ENCODE data around the gene VTI1A. TPM values are rescaled to one million over a fixed set of nuclear protein-coding genes. Genes with fewer than 3 reads are reported as not detected.
"Not testable (repeated sequence)": the region's sequence is repeated elsewhere in the genome, so short reads cannot be mapped to it uniquely, and the experiment has no call there.

Gene VTI1A
- total RNA-seq, 2 experiments from 2014 or later: 27.1 to 33.4 TPM

DNA sequence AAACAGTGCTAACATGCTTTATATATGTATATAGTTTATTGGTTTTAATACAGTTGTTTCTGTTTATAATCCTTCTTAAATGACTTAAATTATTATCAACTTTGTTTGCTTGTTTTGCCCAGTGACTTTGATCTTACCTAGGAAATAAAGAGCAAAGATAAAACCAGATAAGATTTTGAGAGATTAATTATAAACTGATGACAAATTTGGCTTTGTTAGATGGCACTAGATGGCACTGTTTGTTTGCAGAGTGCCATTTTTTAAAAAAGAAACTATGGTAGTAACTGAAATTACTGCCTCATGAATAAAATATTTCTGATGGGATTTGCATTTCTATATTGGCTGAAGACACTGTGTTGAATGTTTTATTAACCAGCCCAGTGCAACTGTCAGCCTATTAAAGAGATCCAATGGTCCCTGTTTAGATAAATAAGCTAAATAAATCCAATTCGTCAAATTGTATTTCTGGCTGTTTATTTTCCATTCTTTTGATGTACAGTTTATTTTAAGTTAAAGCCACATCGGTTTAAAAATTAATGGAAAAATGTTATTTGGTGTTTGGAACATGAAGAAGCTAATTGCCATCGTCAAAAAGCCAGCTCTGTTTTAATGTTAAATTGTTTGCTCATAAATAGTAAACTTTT lies 28.7 kb downstream of the VTI1A start:
- no peak overlapping the region for H3K4me3 Mint-ChIP-seq
- no peaks in the 10 kb centered on the region for H3K9me3 Mint-ChIP-seq (ENCODE audit: low read depth)
- H3K36me3 Mint-ChIP-seq (ENCODE audit: low read depth): no peaks in the 10 kb centered on the region
- no peak overlapping the region for H3K27ac Mint-ChIP-seq
- CTCF ChIA-PET: interaction anchor here (0.6 to 3.4 kb wide), 13 partner anchors 8 to 909 kb away, joined by 3 to 11 read pairs (median 3); no protein-coding TSS in a partner anchor
- intact Hi-C loops (cut with DNase I, micrococcal nuclease): loop anchor here (1.0 kb wide), 4 partner anchors 633 to 1088 kb away; no protein-coding TSS in a partner anchor
- H3K27me3 Mint-ChIP-seq: no peaks in the 10 kb centered on the region
- POLR2A ChIA-PET: no interaction called here
- DNase-seq (no peak), ATAC-seq (no peak)
- peaks cover 6% of the 10 kb centered on the region for H3K4me1 Mint-ChIP-seq

DNA sequence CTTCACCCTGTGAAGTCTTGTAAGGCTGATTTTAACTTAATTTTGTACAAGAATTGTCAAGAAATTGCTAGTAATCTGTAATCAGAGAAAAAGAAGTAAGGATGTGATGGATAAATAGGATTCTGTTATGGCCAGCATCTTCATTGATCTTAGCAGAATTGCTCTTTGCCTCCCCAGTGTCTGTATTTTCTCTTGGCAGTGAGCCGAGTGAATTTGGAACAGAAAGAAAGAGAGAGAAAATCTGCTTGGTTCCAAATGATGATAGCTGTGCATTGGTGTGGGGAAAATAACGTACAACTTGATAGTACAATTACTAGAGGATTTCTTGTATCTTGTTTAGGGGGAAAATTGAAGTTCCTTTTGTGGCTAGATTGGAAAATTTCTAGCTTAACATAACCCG lies 34.6 kb downstream of the VTI1A start:
- ChIA-PET CTCF (interaction anchor here (3.8 kb wide), 1 partner anchor 10 kb away, joined by 27 read pairs; no protein-coding TSS in a partner anchor), POLR2A (no interaction called here)
- ATAC-seq: no peak
- H3K4me1 Mint-ChIP-seq: peaks cover 2% of the 10 kb centered on the region
- no peak overlapping the region for H3K4me3 Mint-ChIP-seq
- DNase-seq: no peak
- intact Hi-C loops (cut with DNase I, micrococcal nuclease): no loop called here
- no peak overlapping the region for H3K27ac Mint-ChIP-seq
- no peaks in the 10 kb centered on the region for H3K36me3 Mint-ChIP-seq (ENCODE audit: low read depth)
- no peaks in the 10 kb centered on the region for H3K27me3 Mint-ChIP-seq
- no peaks in the 10 kb centered on the region for H3K9me3 Mint-ChIP-seq (ENCODE audit: low read depth)

DNA sequence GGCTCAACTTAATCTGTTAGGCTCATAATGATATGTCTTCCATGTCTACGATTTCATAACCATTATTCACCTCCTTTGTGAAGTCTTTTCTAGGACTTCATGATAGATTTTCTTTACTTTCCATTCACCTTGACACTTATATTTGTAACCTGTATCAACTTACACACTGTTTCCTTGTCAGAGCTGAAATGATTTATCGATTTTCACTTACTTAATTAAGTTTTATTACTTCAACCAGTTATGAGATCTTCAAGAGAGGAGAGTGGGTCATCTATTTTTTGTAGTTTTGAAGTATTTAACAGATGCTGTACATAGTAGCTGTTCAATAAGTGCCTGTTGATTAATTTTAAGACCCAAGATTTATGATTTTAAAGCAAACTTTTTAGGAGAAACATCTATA lies 37.4 kb downstream of the VTI1A start:
- no peaks in the 10 kb centered on the region for H3K27me3 Mint-ChIP-seq
- H3K27ac Mint-ChIP-seq: no peak overlapping the region
- no peak overlapping the region for H3K4me3 Mint-ChIP-seq
- CTCF ChIA-PET: interaction anchor here (1.3 kb wide), 1 partner anchor 13 kb away, joined by 4 read pairs; no protein-coding TSS in a partner anchor
- intact Hi-C loops (cut with DNase I, micrococcal nuclease): no loop called here
- ATAC-seq (no peak), DNase-seq (no peak)
- no peaks in the 10 kb centered on the region for H3K9me3 Mint-ChIP-seq (ENCODE audit: low read depth)
- POLR2A ChIA-PET: no interaction called here
- H3K4me1 Mint-ChIP-seq: peaks cover 2% of the 10 kb centered on the region
- H3K36me3 Mint-ChIP-seq (ENCODE audit: low read depth): no peaks in the 10 kb centered on the region

GRCh38 chr10:112487964-112488363 lies 40.9 kb downstream of the VTI1A start:
- Mint-ChIP-seq H3K27me3 (no peaks in the 10 kb centered on the region), H3K27ac (no peak overlapping the region), H3K4me3 (no peak overlapping the region), H3K36me3 (ENCODE audit: low read depth) (no peaks in the 10 kb centered on the region), H3K9me3 (ENCODE audit: low read depth) (no peaks in the 10 kb centered on the region), H3K4me1 (peaks cover 6% of the 10 kb centered on the region)
- ChIA-PET POLR2A (no interaction called here), CTCF (interaction anchor here (3.1 kb wide), 1 partner anchor 15 kb away, joined by 14 read pairs; no protein-coding TSS in a partner anchor)
- no peak for DNase-seq
- no peak for ATAC-seq
- intact Hi-C loops (cut with DNase I, micrococcal nuclease): no loop called here

DNA sequence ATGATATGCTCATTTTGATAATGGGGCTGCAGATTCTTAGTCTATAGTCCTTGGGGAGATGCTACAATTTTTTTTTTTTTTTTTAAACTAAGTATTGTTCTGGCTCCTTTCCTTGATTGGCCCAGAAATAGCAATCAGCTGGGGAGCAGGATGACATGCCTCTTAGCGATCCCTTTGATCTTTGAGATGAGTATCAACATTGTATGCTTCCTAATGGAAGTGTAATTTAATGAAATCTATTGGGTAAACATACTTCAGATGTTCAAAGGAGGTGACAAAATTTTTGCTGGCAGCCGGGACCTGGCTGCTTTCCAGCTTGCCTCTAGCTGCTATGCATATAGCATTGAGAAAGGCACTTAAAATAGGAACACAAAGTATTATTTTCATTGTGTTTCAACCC lies 43.5 kb downstream of the VTI1A start:
- intact Hi-C loops (cut with DNase I, micrococcal nuclease): no loop called here
- Mint-ChIP-seq H3K4me1 (peaks cover 7% of the 10 kb centered on the region), H3K27me3 (no peaks in the 10 kb centered on the region), H3K9me3 (ENCODE audit: low read depth) (no peaks in the 10 kb centered on the region), H3K4me3 (no peak overlapping the region), H3K27ac (no peak overlapping the region), H3K36me3 (ENCODE audit: low read depth) (no peaks in the 10 kb centered on the region)
- no peak for DNase-seq
- CTCF ChIA-PET: interaction anchor here (2.2 to 2.5 kb wide), 2 partner anchors 14 to 15 kb away, joined by 7 to 11 read pairs; no protein-coding TSS in a partner anchor
- POLR2A ChIA-PET: no interaction called here
- ATAC-seq: no peak

DNA sequence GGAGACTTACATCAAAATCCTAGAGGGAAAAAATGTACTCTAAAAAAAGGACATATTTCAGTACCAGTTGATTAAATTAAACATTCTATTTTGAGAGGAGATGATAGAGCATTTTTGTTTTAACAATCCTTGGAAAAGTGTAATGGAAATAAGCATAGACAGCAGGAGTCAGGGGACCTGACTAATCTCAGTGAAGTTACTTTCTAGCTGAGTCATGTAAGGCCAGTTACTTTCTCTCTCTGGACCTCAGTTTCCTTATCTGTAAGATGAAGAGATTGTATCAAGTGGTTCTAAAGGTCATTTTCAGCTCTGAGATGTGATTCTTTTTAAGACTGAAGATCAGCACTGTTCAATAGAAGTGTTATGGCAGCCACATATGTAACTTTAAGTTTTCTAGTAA lies 44.1 kb downstream of the VTI1A start:
- H3K36me3 Mint-ChIP-seq (ENCODE audit: low read depth): no peaks in the 10 kb centered on the region
- ATAC-seq (no peak), DNase-seq (no peak)
- ChIA-PET CTCF (interaction anchor here (1.0 to 2.5 kb wide), 2 partner anchors 15 to 19 kb away, joined by 3 to 11 read pairs; no protein-coding TSS in a partner anchor), POLR2A (no interaction called here)
- no peaks in the 10 kb centered on the region for H3K9me3 Mint-ChIP-seq (ENCODE audit: low read depth)
- intact Hi-C loops (cut with DNase I, micrococcal nuclease): no loop called here
- no peaks in the 10 kb centered on the region for H3K27me3 Mint-ChIP-seq
- peaks cover 7% of the 10 kb centered on the region for H3K4me1 Mint-ChIP-seq
- H3K4me3 Mint-ChIP-seq: no peak overlapping the region
- H3K27ac Mint-ChIP-seq: no peak overlapping the region

DNA sequence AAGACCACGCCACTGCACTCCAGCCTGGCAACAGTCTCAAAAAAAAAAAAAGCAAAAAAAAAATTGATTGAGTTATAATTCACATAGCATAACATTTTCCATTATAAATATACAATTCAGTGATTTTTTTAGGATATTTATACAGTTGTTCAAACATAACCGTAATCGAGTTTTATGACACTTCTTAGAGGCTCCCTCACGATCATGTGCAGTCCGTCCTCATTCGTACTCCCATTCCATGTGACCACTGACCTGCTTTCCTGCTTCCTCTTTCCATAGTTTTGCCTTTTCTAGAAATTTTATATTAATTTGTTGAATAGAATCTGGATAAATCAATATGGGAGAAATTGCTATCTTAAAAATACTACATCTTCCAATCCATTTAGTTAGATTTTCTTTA lies 45.7 kb downstream of the VTI1A start:
- DNase-seq: no peak
- Mint-ChIP-seq H3K36me3 (ENCODE audit: low read depth) (no peaks in the 10 kb centered on the region), H3K27me3 (no peaks in the 10 kb centered on the region), H3K4me3 (no peak overlapping the region), H3K4me1 (peaks cover 7% of the 10 kb centered on the region), H3K9me3 (ENCODE audit: low read depth) (no peaks in the 10 kb centered on the region), H3K27ac (no peak overlapping the region)
- intact Hi-C loops (cut with DNase I, micrococcal nuclease): no loop called here
- ChIA-PET CTCF (interaction anchor here (1.0 to 2.5 kb wide), 2 partner anchors 17 to 21 kb away, joined by 4 to 11 read pairs; no protein-coding TSS in a partner anchor), POLR2A (no interaction called here)
- no peak for ATAC-seq

DNA sequence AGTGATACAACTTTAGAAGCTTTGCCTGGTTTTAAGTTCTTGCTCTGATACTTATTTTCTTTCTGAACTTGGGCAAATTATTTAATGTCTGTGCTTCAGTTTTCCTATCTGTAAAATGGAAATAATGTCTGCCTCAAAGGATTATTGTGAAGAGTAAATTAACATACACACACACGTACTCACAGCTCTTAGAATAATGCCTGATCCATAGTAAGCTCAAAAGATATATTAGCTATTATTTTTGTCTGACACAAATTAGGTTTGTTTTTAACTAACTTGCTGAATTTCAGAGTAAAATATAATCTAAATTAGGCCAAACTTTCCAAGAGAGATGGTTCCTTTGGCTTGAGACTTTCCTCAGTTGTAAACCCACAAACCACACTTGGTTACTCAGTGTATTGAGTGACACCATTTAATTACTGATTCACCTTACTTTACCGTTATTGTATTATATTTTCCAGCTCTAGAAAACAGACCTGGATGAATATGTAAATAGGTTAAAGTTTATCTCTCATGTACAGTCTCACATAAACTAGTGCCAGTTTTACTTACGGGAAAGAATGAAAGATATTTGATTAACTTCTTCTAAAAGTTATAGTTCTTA lies 50.4 kb downstream of the VTI1A start:
- intact Hi-C loops (cut with DNase I, micrococcal nuclease): no loop called here
- ATAC-seq (no peak), DNase-seq (no peak)
- peaks cover 2% of the 10 kb centered on the region for H3K4me1 Mint-ChIP-seq
- H3K9me3 Mint-ChIP-seq (ENCODE audit: low read depth): no peaks in the 10 kb centered on the region
- CTCF ChIA-PET: interaction anchor here (1.2 kb wide), 1 partner anchor 25 kb away, joined by 8 read pairs; no protein-coding TSS in a partner anchor
- POLR2A ChIA-PET: no interaction called here
- no peak overlapping the region for H3K27ac Mint-ChIP-seq
- H3K36me3 Mint-ChIP-seq (ENCODE audit: low read depth): peaks cover 11% of the 10 kb centered on the region
- no peaks in the 10 kb centered on the region for H3K27me3 Mint-ChIP-seq
- H3K4me3 Mint-ChIP-seq: no peak overlapping the region

- Mint-ChIP-seq H3K4me3 (no peak overlapping the region), H3K36me3 (ENCODE audit: low read depth) (peaks cover 14% of the 10 kb centered on the region), H3K27me3 (no peaks in the 10 kb centered on the region), H3K4me1 (peaks cover 2% of the 10 kb centered on the region), H3K9me3 (ENCODE audit: low read depth) (no peaks in the 10 kb centered on the region), H3K27ac (no peak overlapping the region)
- DNase-seq (no peak), ATAC-seq (no peak)
- CTCF ChIA-PET: interaction anchor here (1.1 kb wide), 1 partner anchor 10 kb away, joined by 3 read pairs; no protein-coding TSS in a partner anchor
- intact Hi-C loops (cut with DNase I, micrococcal nuclease): no loop called here
- POLR2A ChIA-PET: no interaction called here
These were observed 51.8 kb downstream of the VTI1A start for GRCh38 chr10:112498806-112499205.

DNA sequence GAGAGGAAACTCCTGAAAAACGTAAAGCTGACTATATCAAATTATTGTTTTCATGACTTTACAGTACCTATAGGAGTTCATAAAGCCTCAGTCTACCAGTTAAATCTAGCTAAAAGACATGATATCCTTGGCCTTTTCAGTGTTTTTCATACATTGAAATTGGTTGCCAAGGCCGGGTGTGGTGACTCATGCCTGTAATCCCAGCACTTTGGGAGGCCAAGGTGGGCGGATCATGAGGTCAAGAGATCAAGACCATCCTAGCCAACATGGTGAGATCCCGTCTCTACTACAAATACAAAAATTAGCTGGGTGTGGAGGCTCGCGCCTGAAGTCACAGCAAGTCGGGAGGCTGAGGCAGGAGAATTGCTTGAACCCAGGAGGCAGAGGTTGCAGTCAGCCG lies 53.0 kb downstream of the VTI1A start:
- H3K36me3 Mint-ChIP-seq (ENCODE audit: low read depth): peaks cover 14% of the 10 kb centered on the region
- CTCF ChIA-PET: interaction anchor here (1.3 kb wide), 1 partner anchor 28 kb away, joined by 5 read pairs; no protein-coding TSS in a partner anchor
- H3K4me3 Mint-ChIP-seq; ATAC-seq; POLR2A ChIA-PET; H3K9me3 Mint-ChIP-seq (ENCODE audit: low read depth); H3K27me3 Mint-ChIP-seq; intact Hi-C loops (cut with DNase I, micrococcal nuclease); DNase-seq; H3K27ac Mint-ChIP-seq; H3K4me1 Mint-ChIP-seq: not testable (repeated sequence)

DNA sequence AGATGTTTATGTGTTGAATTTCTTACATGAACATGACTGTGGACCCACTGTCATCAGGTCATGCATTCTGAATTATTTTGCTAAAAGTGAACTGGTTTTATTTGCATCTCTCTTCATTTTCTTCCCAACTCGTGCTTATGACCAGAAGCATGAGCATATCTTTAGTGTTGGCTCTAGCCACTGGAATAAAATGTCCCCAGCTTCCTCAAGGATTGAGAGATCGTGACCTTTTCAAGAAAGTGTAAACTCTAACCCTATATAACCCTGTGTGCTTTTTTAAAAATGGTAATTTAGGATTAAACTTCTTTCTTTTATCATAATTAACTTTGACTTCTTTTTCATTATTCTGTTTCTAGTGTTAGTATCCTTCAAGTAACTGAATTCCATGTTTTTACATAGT lies 55.5 kb downstream of the VTI1A start:
- H3K27ac Mint-ChIP-seq: no peak overlapping the region
- no peaks in the 10 kb centered on the region for H3K9me3 Mint-ChIP-seq (ENCODE audit: low read depth)
- CTCF ChIA-PET: no interaction called here
- no peak for ATAC-seq
- no peak for DNase-seq
- no peak overlapping the region for H3K4me3 Mint-ChIP-seq
- intact Hi-C loops (cut with DNase I, micrococcal nuclease): no loop called here
- peaks cover 12% of the 10 kb centered on the region for H3K4me1 Mint-ChIP-seq
- H3K36me3 Mint-ChIP-seq (ENCODE audit: low read depth): peaks cover 14% of the 10 kb centered on the region
- POLR2A ChIA-PET: no interaction called here
- H3K27me3 Mint-ChIP-seq: no peaks in the 10 kb centered on the region

GRCh38 chr10:112503643-112504042 lies 56.6 kb downstream of the VTI1A start:
- intact Hi-C loops (cut with DNase I, micrococcal nuclease): no loop called here
- ATAC-seq (no peak), DNase-seq (no peak)
- peaks cover 16% of the 10 kb centered on the region for H3K4me1 Mint-ChIP-seq
- H3K36me3 Mint-ChIP-seq (ENCODE audit: low read depth): peaks cover 14% of the 10 kb centered on the region
- H3K27me3 Mint-ChIP-seq: no peaks in the 10 kb centered on the region
- no peak overlapping the region for H3K27ac Mint-ChIP-seq
- POLR2A ChIA-PET: no interaction called here
- no peak overlapping the region for H3K4me3 Mint-ChIP-seq
- H3K9me3 Mint-ChIP-seq (ENCODE audit: low read depth): no peaks in the 10 kb centered on the region
- CTCF ChIA-PET: no interaction called here
